Purkinje cell (primary cell): Measurements from ENCODE around the gene ZNF330. TPM values are rescaled to one million over a fixed set of nuclear protein-coding genes. Genes with fewer than 3 reads are reported as not detected.

Experiments used
- polyA plus RNA-seq: library from polyadenylated mRNA; unstranded; fragments of >200 nt; fragmentation: Nextera tagmentation; gene quantifications from 2 replicates; pipeline ENCODE4 v1.2.1, GENCODE V29; 2014

Gene ZNF330
- polyA plus RNA-seq, result 27.9 and 30.4 TPM in 2 replicates

GRCh38 chr4:141220691-141221659, at the start of gene ZNF330:
ZNF330 (plus strand) TSS chr4:141220895; CDS start chr4:141222372, 1,477 bp downstream.

Other genes starting within 250 kb of the ZNF330 start
- 21.0 and 21.2 TPM in 2 replicates for gene RNF150, start 87.4 kb upstream of the ZNF330 start, polyA plus RNA-seq